GM18498 (cell line): ENCODE data around the gene ZNF783.

Experiments used
- ATAC-seq: cut with Tn5 transposase; IDR thresholded peaks from one replicate; pipeline ENCODE4 v1.9.1; 2021; ENCODE audit warnings: mild to moderate bottlenecking, moderate library complexity; ENCODE audit not compliant: unreplicated experiment

ZNF783 gene

GRCh38 chr7:149280661-149281507 lies 18.9 kb downstream of the ZNF783 start:
- ATAC-seq = no peak

- no peak for ATAC-seq
These were observed 19.7 kb downstream of the ZNF783 start for GRCh38 chr7:149281508-149282330.

- no peak for ATAC-seq
These were observed 20.3 kb downstream of the ZNF783 start for GRCh38 chr7:149282331-149282655.

- no peak for ATAC-seq
These were observed 21.3 kb downstream of the ZNF783 start for GRCh38 chr7:149283321-149283720.

GRCh38 chr7:149284343-149284742 lies 22.3 kb downstream of the ZNF783 start:
- ATAC-seq = no peak

GRCh38 chr7:149284850-149285585 lies 23.0 kb downstream of the ZNF783 start:
- peak; percentile 97 for ATAC-seq

- ATAC-seq = no peak
These were observed 23.6 kb downstream of the ZNF783 start for GRCh38 chr7:149285603-149286002.

- ATAC-seq = no peak
These were observed 24.9 kb downstream of the ZNF783 start for GRCh38 chr7:149286811-149287400.

GRCh38 chr7:149287622-149288021 lies 25.6 kb downstream of the ZNF783 start:
- ATAC-seq = no peak

- ATAC-seq = no peak
These were observed 27.3 kb downstream of the ZNF783 start for GRCh38 chr7:149289262-149289661.

GRCh38 chr7:149289856-149290255 lies 27.9 kb downstream of the ZNF783 start:
- no peak for ATAC-seq

GRCh38 chr7:149291036-149291780 lies 29.2 kb downstream of the ZNF783 start:
- no peak for ATAC-seq

- ATAC-seq = no peak
These were observed 29.9 kb downstream of the ZNF783 start for GRCh38 chr7:149291781-149292461.

GRCh38 chr7:149292462-149292823 lies 30.4 kb downstream of the ZNF783 start:
- ATAC-seq = no peak

- ATAC-seq = no peak
These were observed 31.3 kb downstream of the ZNF783 start for GRCh38 chr7:149293338-149293737.

GRCh38 chr7:149293946-149294633 lies 32.1 kb downstream of the ZNF783 start:
- ATAC-seq = no peak

GRCh38 chr7:149294634-149295480 lies 32.9 kb downstream of the ZNF783 start:
- no peak for ATAC-seq

- no peak for ATAC-seq
These were observed 33.5 kb downstream of the ZNF783 start for GRCh38 chr7:149295481-149295850.
